GM13976 (cell line): ENCODE measurements around the gene SH3TC2.

ENCODE experiments used
- DNase-seq: peaks from one replicate; pipeline ENCODE4 v3.0.0; 2012; ENCODE audit warnings: low spot score
- in situ Hi-C: fragments of 300-500 bp; cut with MboI; formaldehyde crosslinking; loops from one replicate; pipeline ENCODE4 v1.12.0; 2022; ENCODE audit warnings: low sequenced_read_pairs, mixed read lengths, inconsistent platforms; ENCODE audit not compliant: unreplicated experiment
- TF ChIP-seq, protein P1 (sequence below): IDR thresholded peaks from 2 replicates; pipeline ENCODE4 v1.5.1; 2012; ENCODE audit warnings: borderline replicate concordance, mild to moderate bottlenecking; ENCODE audit not compliant: insufficient read depth; ENCODE audit errors: extremely low read depth, missing control alignments, control extremely low read depth

SH3TC2 gene

DNA sequence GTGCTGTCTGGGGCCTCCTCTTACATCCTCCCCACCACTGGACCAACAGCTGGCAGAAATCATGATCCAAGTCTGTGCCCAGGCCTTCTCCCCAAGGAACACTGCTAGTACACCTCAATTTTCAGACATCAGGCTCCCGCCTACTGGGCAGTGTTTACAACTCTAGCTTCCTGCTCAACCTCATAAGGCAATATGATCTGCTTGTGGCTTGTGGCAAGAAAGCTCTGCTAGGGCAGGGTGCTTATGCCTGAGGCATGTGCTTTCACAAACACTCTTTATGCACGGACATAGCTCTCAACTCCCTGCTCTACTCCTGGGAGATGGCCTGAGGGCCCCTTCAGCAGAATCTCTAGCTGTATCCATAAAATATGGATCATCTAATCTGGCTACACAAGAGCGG is 32.5 kb downstream of the SH3TC2 start:
- in situ Hi-C loops, result loop anchor here (25.0 kb wide), 2 partner anchors 293 to 843 kb away; no protein-coding TSS in a partner anchor
- DNase-seq, result no peak
- TF ChIP-seq, protein P1, sequence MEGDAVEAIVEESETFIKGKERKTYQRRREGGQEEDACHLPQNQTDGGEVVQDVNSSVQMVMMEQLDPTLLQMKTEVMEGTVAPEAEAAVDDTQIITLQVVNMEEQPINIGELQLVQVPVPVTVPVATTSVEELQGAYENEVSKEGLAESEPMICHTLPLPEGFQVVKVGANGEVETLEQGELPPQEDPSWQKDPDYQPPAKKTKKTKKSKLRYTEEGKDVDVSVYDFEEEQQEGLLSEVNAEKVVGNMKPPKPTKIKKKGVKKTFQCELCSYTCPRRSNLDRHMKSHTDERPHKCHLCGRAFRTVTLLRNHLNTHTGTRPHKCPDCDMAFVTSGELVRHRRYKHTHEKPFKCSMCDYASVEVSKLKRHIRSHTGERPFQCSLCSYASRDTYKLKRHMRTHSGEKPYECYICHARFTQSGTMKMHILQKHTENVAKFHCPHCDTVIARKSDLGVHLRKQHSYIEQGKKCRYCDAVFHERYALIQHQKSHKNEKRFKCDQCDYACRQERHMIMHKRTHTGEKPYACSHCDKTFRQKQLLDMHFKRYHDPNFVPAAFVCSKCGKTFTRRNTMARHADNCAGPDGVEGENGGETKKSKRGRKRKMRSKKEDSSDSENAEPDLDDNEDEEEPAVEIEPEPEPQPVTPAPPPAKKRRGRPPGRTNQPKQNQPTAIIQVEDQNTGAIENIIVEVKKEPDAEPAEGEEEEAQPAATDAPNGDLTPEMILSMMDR, result no peak

- in situ Hi-C loops, result loop anchor here (25.0 kb wide), 2 partner anchors 292 to 842 kb away; no protein-coding TSS in a partner anchor
- TF ChIP-seq, protein P1, result no peak
- DNase-seq, result no peak
Observed at GRCh38 chr5:149028984-149029383, 33.9 kb downstream of the SH3TC2 start.

DNA sequence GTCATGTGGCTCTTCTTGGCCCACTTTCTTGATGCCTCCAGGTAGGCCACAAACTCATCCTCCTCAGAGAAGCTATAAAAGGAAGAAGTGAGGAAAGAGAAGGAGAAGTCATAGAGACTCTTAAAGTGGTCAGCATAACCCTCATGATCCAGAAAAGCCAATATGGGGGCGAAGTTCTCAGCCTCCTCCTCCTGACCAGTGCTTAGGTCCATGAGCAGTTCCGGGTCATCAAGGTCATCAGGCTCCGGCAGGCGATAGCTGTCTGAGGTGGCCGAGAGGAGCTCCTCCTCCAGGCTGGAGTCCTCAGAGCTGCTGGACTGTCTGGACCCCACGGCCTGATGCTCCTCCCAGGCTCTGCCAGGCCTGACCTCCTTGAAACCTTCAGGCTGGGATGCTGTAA is 34.7 kb downstream of the SH3TC2 start:
- no peak for DNase-seq
- TF ChIP-seq, protein P1, result no peak
- in situ Hi-C loops, result loop anchor here (25.0 kb wide), 2 partner anchors 291 to 841 kb away; no protein-coding TSS in a partner anchor

DNA sequence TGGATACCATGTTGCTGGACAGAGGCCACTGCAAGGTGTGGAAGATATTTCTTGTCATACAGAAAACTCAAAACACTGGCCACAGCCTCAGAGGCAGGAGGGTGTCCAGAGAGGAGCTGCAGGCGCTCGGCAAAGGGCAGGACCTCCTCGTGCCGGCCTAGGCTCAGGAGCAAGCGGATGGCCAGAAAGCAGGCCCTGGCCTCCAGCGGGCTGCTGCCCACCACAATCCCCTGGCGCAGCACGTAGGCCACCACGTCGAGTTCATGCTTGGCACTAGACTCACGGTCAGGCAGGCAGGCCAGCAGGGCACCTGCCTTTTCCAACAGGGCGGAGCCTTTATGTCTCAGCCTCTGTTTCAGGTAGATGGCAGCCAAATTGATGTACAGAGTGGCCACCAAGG is 35.2 kb downstream of the SH3TC2 start:
- in situ Hi-C loops, result loop anchor here (25.0 kb wide), 2 partner anchors 290 to 840 kb away; no protein-coding TSS in a partner anchor
- TF ChIP-seq, protein P1, result no peak
- DNase-seq, result no peak

DNA sequence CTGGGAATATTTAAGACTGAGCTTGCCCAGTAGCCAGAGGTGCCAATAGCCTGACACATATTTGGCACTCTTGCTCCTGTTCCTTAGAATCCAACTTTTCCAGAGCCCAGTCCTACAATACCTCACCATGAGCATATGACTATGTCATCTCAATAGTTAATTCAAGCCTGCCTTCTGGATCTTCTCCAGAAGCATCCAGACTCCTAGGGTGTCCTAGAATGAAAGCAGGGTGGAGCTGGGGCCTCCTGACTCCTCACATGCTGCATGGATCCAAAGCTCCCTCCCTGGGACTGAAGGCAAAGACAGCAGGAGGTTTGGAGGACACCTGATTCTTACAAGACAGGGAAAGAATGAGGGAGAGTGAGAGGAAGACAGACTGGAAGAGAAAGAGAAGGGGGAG is 37.9 kb downstream of the SH3TC2 start:
- in situ Hi-C loops, result loop anchor here (25.0 kb wide), 2 partner anchors 288 to 838 kb away; no protein-coding TSS in a partner anchor
- TF ChIP-seq, protein P1, result no peak
- no peak for DNase-seq

GRCh38 chr5:149024477-149024876 is 38.4 kb downstream of the SH3TC2 start:
- TF ChIP-seq, protein P1, result no peak
- no peak for DNase-seq
- in situ Hi-C loops, result no loop called here
